Activated CD8-positive, alpha-beta memory T cell treated with anti-CD3 and anti-CD28 coated beads for 48 hours (primary cell): ENCODE results near the gene DAP.

Source experiments
- DNase-seq, 3 experiments: peaks; one replicate each; pipeline ENCODE4 v3.0.0-alpha.2; 2020; ENCODE audit warnings: low read depth in 2 of 3, low spot score in 2 of 3

The DAP gene

DNA sequence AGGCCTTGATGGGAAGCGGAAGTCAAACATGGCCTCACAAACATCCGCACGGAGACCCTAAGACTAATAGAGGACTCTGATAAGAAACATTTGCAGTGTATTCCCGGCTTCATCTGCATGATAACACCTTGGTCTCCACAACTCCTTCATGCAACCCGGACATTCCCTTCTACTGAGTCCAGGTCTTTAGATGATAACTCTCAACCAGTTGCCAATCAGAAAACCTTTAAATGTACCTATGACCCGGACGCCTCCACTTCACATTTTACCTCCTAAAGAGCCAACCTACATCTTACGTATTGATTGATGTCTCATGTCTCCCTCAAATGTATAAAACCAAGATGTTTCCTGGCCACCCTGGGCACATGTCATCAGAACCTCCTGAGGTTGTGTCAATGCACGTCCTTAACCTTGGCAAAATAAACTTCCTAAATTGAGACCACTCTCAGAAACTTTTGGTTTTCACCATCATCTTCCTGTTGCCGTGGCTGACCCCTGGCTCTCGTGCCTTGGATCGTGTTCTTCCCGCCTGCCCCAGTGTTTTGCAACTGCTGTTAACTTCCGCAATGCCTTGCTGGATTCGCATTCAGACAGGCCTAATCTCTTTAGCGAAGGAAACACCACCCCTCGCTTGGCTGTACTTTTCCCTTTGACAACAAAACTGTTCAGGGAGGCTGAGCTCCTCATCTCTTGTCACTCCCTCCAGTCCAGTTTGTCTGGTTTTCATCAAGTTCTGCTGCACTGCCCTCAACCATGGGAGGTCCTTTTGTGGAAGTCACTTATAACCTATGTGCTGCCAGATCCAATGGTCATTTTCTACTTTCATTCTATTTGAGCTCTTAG lies 1.1 kb upstream of the DAP start:
- no peak for DNase-seq

DNA sequence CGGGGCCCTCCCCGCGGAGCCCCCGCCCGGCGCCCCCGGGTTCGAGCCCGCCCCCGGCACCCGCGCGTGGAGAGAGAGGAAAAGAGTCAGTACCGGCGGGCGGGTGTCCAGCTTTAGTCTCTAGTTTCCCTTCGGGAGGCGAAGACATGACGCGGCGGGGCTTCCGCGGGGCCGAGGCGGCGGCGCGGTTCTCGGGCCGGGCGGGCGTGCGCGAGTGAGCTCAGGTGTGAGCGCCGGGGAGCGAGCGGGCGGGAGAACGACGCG lies 181 bp downstream of the DAP start:
- no peak for DNase-seq

- peak in 1 of 3 experiments; percentile 16 for DNase-seq
Observed at GRCh38 chr5:10760096-10760920, 726 bp downstream of the DAP start.

GRCh38 chr5:10759111-10759510 lies 1.9 kb downstream of the DAP start:
- no peak for DNase-seq

DNA sequence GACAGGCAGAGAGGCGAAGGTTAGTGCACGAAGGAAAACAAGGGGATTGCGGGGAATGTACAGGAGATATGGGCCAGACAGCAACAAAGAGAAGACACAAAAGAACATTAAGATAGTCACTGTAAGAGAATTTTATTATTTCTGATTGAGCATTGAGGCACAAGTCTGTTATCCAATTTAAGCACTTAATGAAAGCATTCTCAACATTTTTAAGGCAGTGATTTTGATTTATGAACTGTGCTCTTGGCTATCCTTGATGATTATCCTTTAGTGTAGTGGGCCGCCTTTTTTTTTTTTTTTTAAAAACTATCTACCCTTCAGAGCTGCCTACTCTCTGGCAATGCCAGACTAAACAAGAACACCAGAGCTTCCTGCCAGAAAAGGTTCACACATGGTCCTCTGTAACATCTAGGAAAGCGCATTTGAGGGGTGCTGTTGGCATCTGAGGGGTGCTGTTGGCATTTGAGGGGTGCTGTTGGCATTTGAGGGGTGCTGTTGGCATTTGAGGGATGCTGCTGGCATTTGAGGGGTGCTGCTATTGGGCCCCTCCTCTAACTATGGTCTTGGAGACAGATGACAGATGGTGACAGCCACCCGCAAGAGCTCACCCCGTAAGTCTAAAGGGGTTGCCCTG lies 3.0 kb downstream of the DAP start:
- no peak for DNase-seq

DNA sequence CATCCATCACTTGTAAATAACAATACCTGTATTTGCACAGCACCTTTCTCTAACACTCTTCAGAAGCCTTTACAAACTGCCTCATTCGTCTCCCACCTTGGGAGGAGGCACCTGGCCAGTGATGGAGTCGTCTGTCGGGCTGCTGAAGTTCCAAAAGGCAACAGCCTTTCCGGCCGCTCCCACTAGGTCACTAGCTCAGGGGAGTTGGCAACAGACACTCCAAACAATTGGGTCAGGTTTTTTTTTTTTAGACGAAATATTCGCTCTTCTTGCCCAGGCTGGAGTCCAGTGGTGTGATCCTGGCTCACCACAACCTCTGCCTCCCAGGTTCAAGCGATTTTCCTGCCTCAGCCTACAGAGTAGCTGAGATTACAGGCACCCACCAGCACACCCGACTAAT lies 4.0 kb downstream of the DAP start:
- no peak for DNase-seq

- DNase-seq, result no peak
Observed at GRCh38 chr5:10756549-10756948, 4.5 kb downstream of the DAP start.

DNA sequence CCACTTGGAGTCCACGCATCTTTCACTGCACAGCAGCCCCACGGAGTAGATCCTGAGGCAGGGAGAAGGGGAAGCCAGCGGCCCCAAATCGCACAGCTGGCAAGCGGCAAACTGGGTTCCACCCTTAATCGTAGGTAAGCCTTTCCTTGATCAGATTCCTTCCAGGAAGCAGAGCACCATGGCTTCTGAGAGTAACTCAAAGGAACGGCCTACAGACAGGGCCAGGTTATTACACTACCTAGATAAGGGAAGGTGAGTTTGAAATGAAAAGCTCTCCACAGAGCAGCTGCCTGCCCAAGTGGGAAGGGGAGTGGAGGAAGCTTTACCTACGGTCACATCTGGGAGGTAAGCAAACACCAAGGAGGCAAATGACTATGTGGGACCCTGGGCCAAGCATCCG lies 7.9 kb downstream of the DAP start:
- DNase-seq, result no peak

DNA sequence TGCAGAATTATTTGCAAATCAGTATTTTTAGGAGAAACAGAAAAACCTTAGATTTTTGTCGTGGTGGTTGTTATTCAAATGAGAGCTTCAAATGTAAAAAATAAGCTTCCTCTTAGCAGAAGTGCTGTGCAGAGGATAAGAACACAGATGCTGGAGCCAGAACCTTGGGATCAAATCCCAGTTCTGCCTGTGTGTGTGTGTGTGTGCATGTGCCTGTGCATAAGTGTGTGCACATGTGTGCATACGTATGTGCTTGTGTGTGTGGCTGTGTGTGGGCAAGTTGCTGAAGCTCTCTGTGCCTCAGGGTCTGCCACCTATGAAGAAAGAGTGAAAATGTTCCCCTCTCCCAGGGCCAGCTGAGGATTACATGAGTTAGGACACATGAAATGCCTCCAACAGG lies 8.6 kb downstream of the DAP start:
- DNase-seq, result no peak

- no peak for DNase-seq
Observed at GRCh38 chr5:10750909-10751308, 10.1 kb downstream of the DAP start.

DNA sequence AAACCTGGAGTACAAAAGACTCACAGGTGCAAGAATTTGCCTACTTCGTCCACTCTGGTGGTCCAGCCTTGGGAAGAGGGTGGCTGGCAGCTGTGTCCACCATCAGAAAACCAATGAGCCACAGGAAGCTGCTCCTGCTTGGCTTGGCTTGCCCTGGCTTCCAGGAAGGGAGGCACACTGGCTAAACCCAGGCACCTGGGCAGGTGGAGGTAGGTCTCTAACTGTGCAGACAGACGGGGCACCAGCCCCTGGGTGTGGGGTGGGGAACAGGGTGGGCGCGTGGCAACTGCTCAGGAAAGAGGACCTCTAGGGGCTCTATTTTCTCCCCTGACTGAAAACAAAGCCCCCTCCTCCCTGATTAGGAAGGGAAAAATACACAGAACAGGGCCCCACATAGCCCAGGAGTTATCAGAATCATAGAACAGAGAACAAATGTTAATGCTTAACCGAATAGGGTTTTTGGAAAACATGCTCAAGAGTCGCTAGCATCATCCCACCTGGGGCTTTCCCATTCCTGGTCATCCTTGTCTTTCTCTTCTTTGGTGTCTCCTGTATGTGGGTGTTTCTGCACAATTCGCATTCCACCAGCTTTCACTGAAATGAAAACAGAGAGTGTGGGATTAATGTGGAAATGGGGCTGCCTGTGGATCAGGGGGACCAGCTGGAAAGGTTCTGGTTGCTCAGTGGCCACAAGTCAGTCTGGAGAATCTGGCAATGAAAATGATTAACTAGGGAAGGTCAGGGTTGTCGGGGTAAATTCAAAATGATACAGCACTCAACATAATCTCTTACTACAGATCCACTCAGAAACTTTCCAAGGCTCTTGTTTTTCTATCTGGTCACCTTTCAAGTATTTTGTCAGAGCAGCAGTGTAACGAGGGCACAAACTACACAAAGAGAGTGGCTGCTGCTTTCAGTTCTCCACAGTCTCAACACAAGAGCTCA lies 13.1 kb downstream of the DAP start:
- DNase-seq, result no peak

DNA sequence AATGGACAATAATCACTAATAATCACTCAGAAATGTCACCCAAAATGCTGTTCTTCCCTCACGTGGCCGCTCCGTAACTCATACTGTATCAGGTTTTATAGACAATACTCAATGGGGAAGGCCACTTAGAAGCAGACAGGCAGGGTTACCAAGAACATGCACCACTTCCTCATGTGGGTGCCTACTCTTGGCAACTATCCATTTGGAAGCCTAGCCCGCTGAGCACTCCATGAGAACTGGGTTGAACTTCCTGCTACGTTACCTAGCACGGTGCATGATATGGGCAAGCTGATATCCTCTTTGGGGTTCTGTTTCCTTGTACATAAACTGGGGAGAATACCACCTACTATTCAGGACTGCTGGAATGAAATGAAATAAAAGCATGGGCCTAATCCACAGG lies 14.3 kb downstream of the DAP start:
- no peak for DNase-seq

DNA sequence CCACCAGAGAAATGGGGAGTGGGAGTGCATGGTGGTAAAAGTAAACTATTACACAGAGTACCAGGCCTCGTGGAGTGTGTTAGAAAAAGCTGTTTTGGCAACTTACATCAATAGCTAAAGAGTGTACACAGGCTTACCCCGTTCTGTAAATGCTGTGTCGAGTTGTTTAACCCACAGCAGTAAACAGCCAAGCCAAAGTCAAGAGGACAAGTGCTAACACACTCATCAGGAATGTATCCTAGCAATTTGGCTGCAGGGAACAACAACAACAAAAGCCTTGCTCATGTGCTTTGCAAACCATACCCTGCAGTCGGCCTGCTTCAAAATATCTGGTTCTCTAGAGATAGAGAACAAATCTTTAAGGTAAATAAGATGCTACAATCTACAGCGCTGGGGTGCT lies 15.9 kb downstream of the DAP start:
- no peak for DNase-seq

- DNase-seq, result no peak
Observed at GRCh38 chr5:10744681-10745080, 16.4 kb downstream of the DAP start.

DNA sequence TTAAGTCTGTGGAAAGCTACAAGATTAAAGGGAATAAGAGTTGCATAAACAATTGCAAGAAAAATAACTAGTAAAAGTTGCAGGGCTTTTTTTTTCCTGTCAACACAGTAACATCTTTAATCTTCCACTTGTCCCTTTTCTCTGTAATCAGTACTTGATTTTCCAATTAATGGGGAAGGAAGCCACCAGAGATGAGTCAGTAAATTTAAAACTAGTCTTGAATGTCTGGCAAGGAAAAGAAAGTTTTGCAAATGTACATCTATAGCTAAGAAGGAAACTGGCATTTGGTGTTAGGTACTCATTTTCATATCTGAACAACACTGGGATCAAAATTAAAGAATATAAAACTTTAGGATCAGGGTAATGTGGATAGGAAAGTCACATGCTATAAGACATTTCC lies 17.1 kb downstream of the DAP start:
- DNase-seq, result no peak

DNA sequence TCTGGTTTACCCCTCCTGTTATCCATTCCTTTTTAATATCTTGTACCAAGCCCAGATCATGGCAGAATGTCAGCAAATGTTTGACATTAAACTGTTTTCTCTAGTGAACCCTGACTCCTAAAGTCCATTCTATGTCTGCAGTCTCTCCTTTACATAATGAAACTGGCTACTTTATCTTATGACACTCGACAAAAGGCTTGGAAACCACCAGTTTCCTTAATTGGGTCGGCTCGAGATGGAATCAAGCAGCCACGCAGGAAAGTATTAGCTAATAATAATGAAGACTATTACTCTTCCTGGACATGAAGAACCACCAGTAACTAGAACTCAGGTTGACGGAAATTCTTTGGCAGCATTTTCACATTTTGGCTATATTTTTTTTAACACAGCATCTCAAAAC lies 17.5 kb downstream of the DAP start:
- no peak for DNase-seq

- no peak for DNase-seq
Observed at GRCh38 chr5:10741661-10742060, 19.4 kb downstream of the DAP start.

DNA sequence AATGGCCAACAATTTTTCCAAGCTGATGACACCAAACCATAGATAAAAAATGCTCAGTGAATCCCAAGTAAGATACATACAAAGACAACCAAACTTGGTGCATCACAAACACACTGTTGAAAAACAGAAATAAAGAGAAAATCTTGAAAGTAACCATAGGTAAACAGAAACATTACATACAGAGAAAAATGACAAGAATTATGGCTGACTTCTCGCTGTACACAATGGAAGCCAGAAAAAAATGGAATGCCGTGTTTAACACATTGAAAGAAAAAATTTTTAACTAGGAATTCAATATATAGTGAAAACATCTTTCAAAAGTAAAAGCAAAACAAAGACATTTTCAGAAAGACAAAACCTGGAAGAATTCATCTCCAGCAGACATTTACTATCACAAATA lies 20.6 kb downstream of the DAP start:
- DNase-seq, result no peak

DNA sequence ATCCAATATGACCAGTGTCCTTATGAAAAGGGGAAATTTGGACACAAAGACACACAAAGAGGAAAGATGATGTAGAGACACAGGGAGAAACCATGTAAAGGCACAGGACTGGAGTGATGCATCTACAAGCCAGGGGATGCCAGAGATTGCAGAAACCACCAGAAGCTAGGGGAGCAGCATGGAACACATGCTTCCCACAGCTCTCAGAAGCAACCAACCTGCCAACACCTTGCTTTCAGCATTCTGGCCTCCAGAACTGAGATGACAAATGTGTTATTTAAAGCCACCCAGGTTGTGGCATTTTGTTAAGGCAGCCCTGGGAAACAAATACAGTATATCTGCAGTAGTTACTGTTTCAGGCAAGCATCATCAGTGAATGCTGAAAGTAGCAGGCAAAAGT lies 23.2 kb downstream of the DAP start:
- no peak for DNase-seq

- DNase-seq, result no peak
Observed at GRCh38 chr5:10736808-10737207, 24.2 kb downstream of the DAP start.

- no peak for DNase-seq
Observed at GRCh38 chr5:10736354-10736753, 24.7 kb downstream of the DAP start.
